Measurements from ENCODE around the gene DGLUCY.

The DGLUCY gene

DNA sequence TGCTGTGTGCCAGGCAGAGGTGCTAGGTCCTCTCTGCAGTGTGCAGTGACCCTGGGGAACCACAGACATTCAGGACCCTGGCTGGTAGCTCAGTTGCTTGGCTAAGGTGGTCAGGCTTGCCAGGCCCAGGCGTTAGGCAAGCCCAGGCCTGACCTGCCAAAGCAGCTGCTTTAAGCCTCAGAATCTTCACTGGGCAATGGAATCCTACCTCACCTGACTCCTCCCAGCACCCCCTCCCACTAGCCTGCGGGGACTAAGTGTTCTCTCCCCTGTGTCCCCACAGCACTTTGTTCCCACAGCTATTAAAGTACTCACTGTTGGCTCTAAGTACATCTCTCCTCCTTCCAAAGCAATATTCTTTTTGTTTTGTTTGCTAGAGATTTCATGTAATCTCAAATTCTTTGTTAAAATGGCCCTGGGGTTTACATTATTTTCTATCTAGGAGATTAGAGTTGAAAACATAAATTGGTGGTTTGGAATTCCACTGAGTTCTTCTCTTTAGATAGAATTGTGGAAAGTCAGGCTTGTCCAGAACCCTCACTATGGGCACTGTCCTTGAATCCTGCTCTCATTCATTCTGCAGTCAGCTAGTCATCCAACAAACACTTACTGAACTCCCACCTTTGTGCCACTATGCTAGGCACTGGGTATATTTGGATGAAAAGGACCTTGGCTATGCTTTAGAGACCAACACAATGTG is 44.4 kb downstream of the DGLUCY start:
- H3K4me3 ChIP-seq (ENCODE audit: low read length): no peak overlapping the region
- no peaks in the 10 kb centered on the region for H3F3A ChIP-seq (ENCODE audit: control insufficient read depth, insufficient read depth)
- no peak overlapping the region for H3K4me2 ChIP-seq (ENCODE audit: low read length)
- H3K27ac ChIP-seq (ENCODE audit: low read depth, low read length): no peak overlapping the region
- H3K79me2 ChIP-seq (ENCODE audit: control insufficient read depth, low read length): no peaks in the 10 kb centered on the region
- no peaks in the 10 kb centered on the region for H3K9me3 ChIP-seq (ENCODE audit: control insufficient read depth, insufficient read depth, low read length)
- peaks cover 21% of the 10 kb centered on the region for H3K36me3 ChIP-seq (ENCODE audit: control insufficient read depth, low read length)
- H4K20me1 ChIP-seq (ENCODE audit: control insufficient read depth, insufficient read depth, low read depth, low read length): no peaks in the 10 kb centered on the region
- H3K27me3 ChIP-seq (ENCODE audit: control insufficient read depth, low read length): no peaks in the 10 kb centered on the region
- no peak for TF ChIP-seq EZH2phosphoT487 (IDR thresholded peaks at IDR 0.05; ENCODE audit: borderline replicate concordance, low read length)
- TF ChIP-seq, protein P1, sequence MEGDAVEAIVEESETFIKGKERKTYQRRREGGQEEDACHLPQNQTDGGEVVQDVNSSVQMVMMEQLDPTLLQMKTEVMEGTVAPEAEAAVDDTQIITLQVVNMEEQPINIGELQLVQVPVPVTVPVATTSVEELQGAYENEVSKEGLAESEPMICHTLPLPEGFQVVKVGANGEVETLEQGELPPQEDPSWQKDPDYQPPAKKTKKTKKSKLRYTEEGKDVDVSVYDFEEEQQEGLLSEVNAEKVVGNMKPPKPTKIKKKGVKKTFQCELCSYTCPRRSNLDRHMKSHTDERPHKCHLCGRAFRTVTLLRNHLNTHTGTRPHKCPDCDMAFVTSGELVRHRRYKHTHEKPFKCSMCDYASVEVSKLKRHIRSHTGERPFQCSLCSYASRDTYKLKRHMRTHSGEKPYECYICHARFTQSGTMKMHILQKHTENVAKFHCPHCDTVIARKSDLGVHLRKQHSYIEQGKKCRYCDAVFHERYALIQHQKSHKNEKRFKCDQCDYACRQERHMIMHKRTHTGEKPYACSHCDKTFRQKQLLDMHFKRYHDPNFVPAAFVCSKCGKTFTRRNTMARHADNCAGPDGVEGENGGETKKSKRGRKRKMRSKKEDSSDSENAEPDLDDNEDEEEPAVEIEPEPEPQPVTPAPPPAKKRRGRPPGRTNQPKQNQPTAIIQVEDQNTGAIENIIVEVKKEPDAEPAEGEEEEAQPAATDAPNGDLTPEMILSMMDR (IDR thresholded peaks at IDR 0.05; ENCODE audit: low read depth, low read length, poor library complexity, severe bottlenecking): no peak
- H3K4me1 ChIP-seq (ENCODE audit: control insufficient read depth, low read length): no peaks in the 10 kb centered on the region
- H3K9me2 ChIP-seq (replicated peaks; ENCODE audit: control insufficient read depth, low read length): no peaks in the 10 kb centered on the region

GRCh38 chr14:91159182-91159581 is 45.3 kb downstream of the DGLUCY start:
- Histone ChIP-seq H3F3A (ENCODE audit: control insufficient read depth, insufficient read depth) (no peaks in the 10 kb centered on the region), H3K27ac (ENCODE audit: low read depth, low read length) (no peak overlapping the region), H3K4me2 (ENCODE audit: low read length) (no peak overlapping the region), H3K27me3 (ENCODE audit: control insufficient read depth, low read length) (no peaks in the 10 kb centered on the region), H3K4me1 (ENCODE audit: control insufficient read depth, low read length) (no peaks in the 10 kb centered on the region), H3K9me2 (replicated peaks; ENCODE audit: control insufficient read depth, low read length) (no peaks in the 10 kb centered on the region), H3K4me3 (ENCODE audit: low read length) (no peak overlapping the region), H3K9me3 (ENCODE audit: control insufficient read depth, insufficient read depth, low read length) (no peaks in the 10 kb centered on the region), H4K20me1 (ENCODE audit: control insufficient read depth, insufficient read depth, low read depth, low read length) (no peaks in the 10 kb centered on the region), H3K36me3 (ENCODE audit: control insufficient read depth, low read length) (peaks cover 21% of the 10 kb centered on the region), H3K79me2 (ENCODE audit: control insufficient read depth, low read length) (no peaks in the 10 kb centered on the region)
- no peak for TF ChIP-seq EZH2phosphoT487 (IDR thresholded peaks at IDR 0.05; ENCODE audit: borderline replicate concordance, low read length)
- TF ChIP-seq, protein P1 (IDR thresholded peaks at IDR 0.05; ENCODE audit: low read depth, low read length, poor library complexity, severe bottlenecking): no peak

DNA sequence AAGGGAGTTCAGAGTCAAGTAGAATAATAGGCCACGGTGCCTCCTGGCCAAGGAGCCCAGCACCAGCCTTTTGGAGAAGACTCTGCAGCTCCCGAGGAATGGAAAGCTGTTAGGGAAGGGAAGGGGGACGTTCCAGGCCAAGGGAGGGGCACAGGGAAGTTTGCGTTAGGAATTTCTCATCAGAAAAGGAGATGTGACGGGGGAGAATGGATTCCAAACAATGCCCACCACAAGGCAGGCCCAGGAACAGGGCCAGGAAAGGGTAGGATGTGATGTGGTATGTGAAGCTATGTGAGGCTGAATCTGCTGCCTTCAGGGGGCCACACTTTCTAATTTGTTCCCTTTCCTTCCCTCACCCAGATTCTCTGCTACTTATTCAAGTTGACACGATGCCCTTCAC is 46.0 kb downstream of the DGLUCY start:
- Histone ChIP-seq H3K9me3 (ENCODE audit: control insufficient read depth, insufficient read depth, low read length) (no peaks in the 10 kb centered on the region), H3K4me1 (ENCODE audit: control insufficient read depth, low read length) (no peaks in the 10 kb centered on the region)

GRCh38 chr14:91163316-91163715 is 49.4 kb downstream of the DGLUCY start:
- H4K20me1 ChIP-seq (ENCODE audit: control insufficient read depth, insufficient read depth, low read depth, low read length): no peaks in the 10 kb centered on the region
- H3K79me2 ChIP-seq (ENCODE audit: control insufficient read depth, low read length): no peaks in the 10 kb centered on the region
- peaks cover 29% of the 10 kb centered on the region for H3K36me3 ChIP-seq (ENCODE audit: control insufficient read depth, low read length)

More for the DNA sequence above, 46.0 kb downstream of the DGLUCY start:
- no peaks in the 10 kb centered on the region for H3K79me2 ChIP-seq (ENCODE audit: control insufficient read depth, low read length)
- peaks cover 21% of the 10 kb centered on the region for H3K36me3 ChIP-seq (ENCODE audit: control insufficient read depth, low read length)
- no peaks in the 10 kb centered on the region for H3F3A ChIP-seq (ENCODE audit: control insufficient read depth, insufficient read depth)
- H3K4me3 ChIP-seq (ENCODE audit: low read length): no peak overlapping the region
- no peak overlapping the region for H3K27ac ChIP-seq (ENCODE audit: low read depth, low read length)
- no peaks in the 10 kb centered on the region for H4K20me1 ChIP-seq (ENCODE audit: control insufficient read depth, insufficient read depth, low read depth, low read length)
- no peaks in the 10 kb centered on the region for H3K9me2 ChIP-seq (replicated peaks; ENCODE audit: control insufficient read depth, low read length)
- no peak overlapping the region for H3K4me2 ChIP-seq (ENCODE audit: low read length)
- TF ChIP-seq EZH2phosphoT487 (IDR thresholded peaks at IDR 0.05; ENCODE audit: borderline replicate concordance, low read length): no peak
- no peaks in the 10 kb centered on the region for H3K27me3 ChIP-seq (ENCODE audit: control insufficient read depth, low read length)

More at GRCh38 chr14:91163316-91163715, 49.4 kb downstream of the DGLUCY start:
- Histone ChIP-seq H3K9me2 (replicated peaks; ENCODE audit: control insufficient read depth, low read length) (no peaks in the 10 kb centered on the region), H3K9me3 (ENCODE audit: control insufficient read depth, insufficient read depth, low read length) (no peaks in the 10 kb centered on the region), H3K27me3 (ENCODE audit: control insufficient read depth, low read length) (no peaks in the 10 kb centered on the region), H3K4me1 (ENCODE audit: control insufficient read depth, low read length) (no peaks in the 10 kb centered on the region), H3K4me2 (ENCODE audit: low read length) (no peak overlapping the region), H3K4me3 (ENCODE audit: low read length) (no peak overlapping the region), H3K27ac (ENCODE audit: low read depth, low read length) (no peak overlapping the region), H3F3A (ENCODE audit: control insufficient read depth, insufficient read depth) (no peaks in the 10 kb centered on the region)
- TF ChIP-seq, protein P1 (IDR thresholded peaks at IDR 0.05; ENCODE audit: low read depth, low read length, poor library complexity, severe bottlenecking): no peak
- no peak for TF ChIP-seq EZH2phosphoT487 (IDR thresholded peaks at IDR 0.05; ENCODE audit: borderline replicate concordance, low read length)
